ENCODE results near the gene PITPNC1.

GRCh38 chr17:67379251-67379630, 2.2 kb downstream of the PITPNC1 start:
- no peak for TF ChIP-seq CTCF (IDR thresholded peaks at IDR 0.05)
- no peak for TF ChIP-seq EZH2 (IDR thresholded peaks at IDR 0.05; ENCODE audit: borderline replicate concordance, insufficient read depth, low read depth, low read length, poor library complexity, severe bottlenecking)
